GM19324 (cell line): ENCODE measurements around the gene PIGS.
"Not testable (repeated sequence)": the region's sequence is repeated elsewhere in the genome, so short reads cannot be mapped to it uniquely, and the experiment has no call there.

Experiments used
- ATAC-seq: cut with Tn5 transposase; IDR thresholded peaks from one replicate; pipeline ENCODE4 v1.9.1; 2021; ENCODE audit warnings: mild to moderate bottlenecking, moderate library complexity; ENCODE audit not compliant: unreplicated experiment, low FRiP score

The PIGS gene

GRCh38 chr17:28571361-28572122 lies at the start of gene PIGS:
TSS of gene PIGS (minus strand) at chr17:28571524. CDS start at chr17:28571496, 28 bp downstream.
- ATAC-seq = peak; percentile 94

GRCh38 chr17:28620010-28620409 lies 48.7 kb upstream of the PIGS start:
- ATAC-seq = no peak

- no peak for ATAC-seq
Measured at GRCh38 chr17:28618464-28618863, 47.1 kb upstream of the PIGS start.

- no peak for ATAC-seq
Measured at GRCh38 chr17:28616281-28616680, 45.0 kb upstream of the PIGS start.

GRCh38 chr17:28615260-28615940 lies 44.1 kb upstream of the PIGS start:
- ATAC-seq = no peak

- ATAC-seq = no peak
Measured at GRCh38 chr17:28613931-28614381, 42.6 kb upstream of the PIGS start, which contains the start of gene RSKR. TSS of gene RSKR (minus strand) at chr17:28614185. CDS start at chr17:28614161, 24 bp downstream.

GRCh38 chr17:28612936-28613872 lies 41.9 kb upstream of the PIGS start:
- ATAC-seq = no peak

- no peak for ATAC-seq
Measured at GRCh38 chr17:28612531-28612930, 41.2 kb upstream of the PIGS start.

GRCh38 chr17:28610376-28610775 lies 39.1 kb upstream of the PIGS start:
- ATAC-seq = no peak

- not testable (repeated sequence) for ATAC-seq
Measured at GRCh38 chr17:28604031-28604430, 32.7 kb upstream of the PIGS start.

- peak; percentile 35 for ATAC-seq
Measured at GRCh38 chr17:28599311-28600184, 28.2 kb upstream of the PIGS start.

- peak; percentile 87 for ATAC-seq
Measured at GRCh38 chr17:28598799-28599310, 27.5 kb upstream of the PIGS start, which contains the start of gene SPAG5. TSS of gene SPAG5 (minus strand) at chr17:28599025. CDS start at chr17:28598946, 79 bp downstream.

GRCh38 chr17:28598389-28598788 lies 27.1 kb upstream of the PIGS start:
- ATAC-seq = peak; percentile 4

GRCh38 chr17:28597606-28598383 lies 26.5 kb upstream of the PIGS start:
- ATAC-seq = no peak

- no peak for ATAC-seq
Measured at GRCh38 chr17:28592260-28592659, 20.9 kb upstream of the PIGS start.

- ATAC-seq = no peak
Measured at GRCh38 chr17:28585851-28586250, 14.5 kb upstream of the PIGS start.

GRCh38 chr17:28584434-28584833 lies 13.1 kb upstream of the PIGS start:
- no peak for ATAC-seq

GRCh38 chr17:28582513-28582912 lies 11.2 kb upstream of the PIGS start:
- no peak for ATAC-seq

GRCh38 chr17:28580959-28581358 lies 9.6 kb upstream of the PIGS start:
- no peak for ATAC-seq
